HFFc6 (cell line): ENCODE data around the gene EXOC2. TPM values are rescaled to one million over a fixed set of nuclear protein-coding genes. Genes with fewer than 3 reads are reported as not detected.

Source experiments
- DNase-seq: peaks from one replicate; pipeline ENCODE4 v3.0.0-alpha.2; 2018
- H3K27ac Mint-ChIP-seq: 2 replicates; pipeline ENCODE4 v1.8.0; 2020; ENCODE audit warnings: mild to moderate bottlenecking, mixed read lengths
- H3K27me3 Mint-ChIP-seq: 2 replicates; pipeline ENCODE4 v1.8.0; 2021; ENCODE audit warnings: mild to moderate bottlenecking, moderate library complexity, mixed read lengths; ENCODE audit not compliant: insufficient read depth
- H3K36me3 Mint-ChIP-seq: 2 replicates; pipeline ENCODE4 v1.8.0; 2021; ENCODE audit warnings: low read depth, mixed read lengths
- H3K4me1 Mint-ChIP-seq: 2 replicates; pipeline ENCODE4 v1.8.0; 2020; ENCODE audit warnings: low read depth, mixed read lengths
- H3K4me3 Mint-ChIP-seq: 2 replicates; pipeline ENCODE4 v1.8.0; 2020; ENCODE audit warnings: mild to moderate bottlenecking, moderate library complexity, mixed read lengths
- H3K9me3 Mint-ChIP-seq: 2 replicates; pipeline ENCODE4 v1.8.0; 2020; ENCODE audit warnings: mild to moderate bottlenecking, mixed read lengths
- total RNA-seq, 6 experiments: library from RNA; stranded (reverse); fragmentation: NEBNext Ultra II Directional; extraction: Animal tissue kit (Norgen Biotek cat#: 25700); gene quantifications; 2 replicates in 1 of 6; 3 replicates in 5 of 6; pipeline ENCODE4 v1.2.3, GENCODE V29; 2021
- TF ChIP-seq, protein P1 (sequence below): fragments of 200-600 bp; sonication (generic); IDR thresholded peaks from 2 replicates; pipeline ENCODE4 v1.5.0; 2021; ENCODE audit warnings: antibody characterized with exemption, mild to moderate bottlenecking

EXOC2 gene
- total RNA-seq, 6 experiments from 2014 or later = 19.3 to 22.4 (median 20.3) TPM

DNA sequence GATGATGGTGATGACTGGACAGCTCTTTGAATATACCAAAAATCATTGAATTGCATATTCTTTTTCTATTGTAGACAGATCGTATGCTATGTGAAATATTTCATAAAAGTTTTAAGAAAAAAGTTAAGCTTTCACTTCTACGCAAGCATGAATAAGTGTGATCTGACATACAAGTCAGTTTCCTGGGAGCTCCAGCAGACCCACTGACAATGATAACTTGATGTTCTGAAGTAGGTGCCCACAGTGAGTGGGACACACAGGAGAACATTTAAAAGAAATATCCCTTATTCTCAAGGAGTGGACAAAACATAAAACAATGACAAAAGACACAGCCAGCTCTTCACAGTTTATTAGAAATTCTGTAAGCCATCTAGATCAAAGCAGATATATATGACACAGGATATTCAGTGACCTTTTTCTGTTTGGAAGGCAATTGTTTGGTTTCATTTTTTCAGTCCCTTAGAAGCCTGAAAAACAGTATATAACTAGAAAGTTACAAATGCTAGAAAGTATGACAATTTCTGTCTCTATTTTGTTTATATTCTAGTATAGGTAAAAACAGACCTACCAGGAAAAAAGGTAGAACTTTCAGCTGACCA is 200.0 kb downstream of the EXOC2 start:
- Mint-ChIP-seq H3K4me3 (no peak overlapping the region), H3K27me3 (no peaks in the 10 kb centered on the region), H3K36me3 (peaks cover 37% of the 10 kb centered on the region), H3K27ac (no peak overlapping the region), H3K9me3 (no peaks in the 10 kb centered on the region), H3K4me1 (no peaks in the 10 kb centered on the region)
- DNase-seq = no peak
- TF ChIP-seq, protein P1, sequence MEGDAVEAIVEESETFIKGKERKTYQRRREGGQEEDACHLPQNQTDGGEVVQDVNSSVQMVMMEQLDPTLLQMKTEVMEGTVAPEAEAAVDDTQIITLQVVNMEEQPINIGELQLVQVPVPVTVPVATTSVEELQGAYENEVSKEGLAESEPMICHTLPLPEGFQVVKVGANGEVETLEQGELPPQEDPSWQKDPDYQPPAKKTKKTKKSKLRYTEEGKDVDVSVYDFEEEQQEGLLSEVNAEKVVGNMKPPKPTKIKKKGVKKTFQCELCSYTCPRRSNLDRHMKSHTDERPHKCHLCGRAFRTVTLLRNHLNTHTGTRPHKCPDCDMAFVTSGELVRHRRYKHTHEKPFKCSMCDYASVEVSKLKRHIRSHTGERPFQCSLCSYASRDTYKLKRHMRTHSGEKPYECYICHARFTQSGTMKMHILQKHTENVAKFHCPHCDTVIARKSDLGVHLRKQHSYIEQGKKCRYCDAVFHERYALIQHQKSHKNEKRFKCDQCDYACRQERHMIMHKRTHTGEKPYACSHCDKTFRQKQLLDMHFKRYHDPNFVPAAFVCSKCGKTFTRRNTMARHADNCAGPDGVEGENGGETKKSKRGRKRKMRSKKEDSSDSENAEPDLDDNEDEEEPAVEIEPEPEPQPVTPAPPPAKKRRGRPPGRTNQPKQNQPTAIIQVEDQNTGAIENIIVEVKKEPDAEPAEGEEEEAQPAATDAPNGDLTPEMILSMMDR = no peak

DNA sequence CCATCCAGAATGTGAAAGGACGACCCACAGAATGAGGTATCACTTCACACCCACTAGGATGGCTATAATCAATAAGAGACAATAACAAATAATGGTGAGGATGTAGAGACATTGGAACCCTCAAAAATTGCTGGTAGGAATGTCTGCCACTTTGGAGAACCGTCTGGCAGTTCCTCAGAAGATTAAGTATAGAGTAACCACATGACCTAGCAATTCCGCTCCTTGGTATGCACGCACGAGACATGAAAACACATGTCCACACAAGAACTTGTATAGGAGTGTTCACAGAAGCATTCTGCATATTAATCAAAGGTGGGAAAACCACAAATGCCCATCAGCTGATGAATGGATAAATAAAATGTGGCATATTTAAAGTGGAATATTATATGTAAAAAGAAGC is 200.8 kb downstream of the EXOC2 start:
- H3K36me3 Mint-ChIP-seq = peaks cover 36% of the 10 kb centered on the region
- H3K27ac Mint-ChIP-seq = no peak overlapping the region
- TF ChIP-seq, protein P1 = no peak

DNA sequence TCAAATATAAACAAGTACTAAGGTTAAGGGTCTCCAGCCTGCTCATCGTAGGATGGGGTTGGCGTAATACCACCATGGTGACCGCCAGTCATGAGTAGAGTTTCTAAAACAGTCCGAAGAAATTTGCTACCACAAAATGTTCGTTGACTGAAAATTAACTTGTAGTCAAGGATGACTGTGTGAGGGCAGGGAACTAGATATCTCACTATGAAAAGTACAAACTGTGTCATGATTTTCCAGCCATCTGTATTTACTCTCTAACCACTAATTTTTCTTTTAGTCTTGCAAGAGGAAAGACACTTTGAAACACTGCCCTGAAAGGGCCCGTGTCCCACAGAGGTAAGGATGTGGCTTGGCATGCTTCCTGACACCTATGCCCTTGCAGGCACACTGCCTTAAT is 201.7 kb downstream of the EXOC2 start:
- no peak for DNase-seq
- no peak overlapping the region for H3K4me3 Mint-ChIP-seq
- peaks cover 34% of the 10 kb centered on the region for H3K36me3 Mint-ChIP-seq
- H3K27me3 Mint-ChIP-seq = no peaks in the 10 kb centered on the region
- no peak overlapping the region for H3K27ac Mint-ChIP-seq
- TF ChIP-seq, protein P1 = no peak
- no peaks in the 10 kb centered on the region for H3K4me1 Mint-ChIP-seq
- no peaks in the 10 kb centered on the region for H3K9me3 Mint-ChIP-seq

More for the DNA sequence above, 200.8 kb downstream of the EXOC2 start:
- H3K4me3 Mint-ChIP-seq = no peak overlapping the region
- no peaks in the 10 kb centered on the region for H3K4me1 Mint-ChIP-seq
- DNase-seq = no peak
- no peaks in the 10 kb centered on the region for H3K27me3 Mint-ChIP-seq
- H3K9me3 Mint-ChIP-seq = no peaks in the 10 kb centered on the region

DNA sequence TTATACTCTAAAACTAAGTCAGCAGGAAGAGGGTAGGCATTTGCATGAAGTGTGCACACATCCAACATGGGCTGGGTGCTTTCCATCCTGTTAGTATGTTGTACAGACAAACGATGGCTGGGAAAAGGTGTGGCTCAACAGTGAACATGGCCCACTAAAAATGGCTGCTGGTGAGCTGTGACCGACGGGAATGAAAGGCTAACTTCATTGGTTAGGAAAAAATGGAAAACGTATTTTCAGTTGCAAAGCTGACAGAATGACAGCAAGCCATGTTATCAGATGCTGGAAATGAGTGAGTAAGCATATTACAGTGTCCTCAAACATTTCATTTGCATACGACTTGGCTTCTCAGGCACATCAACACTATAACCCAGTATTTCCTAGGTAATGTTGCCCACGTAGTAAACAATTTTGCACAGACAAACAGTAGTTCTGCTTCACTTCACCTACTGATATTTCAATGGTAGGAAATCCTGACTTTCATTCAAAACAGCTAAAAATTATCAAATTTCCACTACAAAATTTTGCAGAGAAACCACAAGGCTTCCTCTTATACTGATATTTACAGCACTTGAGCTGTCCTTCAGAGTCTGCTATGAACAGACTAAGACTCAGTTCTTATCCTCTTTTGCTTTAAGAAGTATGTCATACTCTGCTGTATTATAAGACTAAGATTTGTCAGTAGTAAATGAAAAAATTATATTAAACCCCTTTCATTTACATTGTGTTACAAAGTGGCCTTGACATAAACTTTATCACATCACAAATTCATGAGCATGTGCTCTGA is 202.5 kb downstream of the EXOC2 start:
- no peaks in the 10 kb centered on the region for H3K27me3 Mint-ChIP-seq
- no peak overlapping the region for H3K4me3 Mint-ChIP-seq
- no peaks in the 10 kb centered on the region for H3K9me3 Mint-ChIP-seq
- no peak overlapping the region for H3K27ac Mint-ChIP-seq
- no peak for DNase-seq
- TF ChIP-seq, protein P1 = no peak
- H3K4me1 Mint-ChIP-seq = no peaks in the 10 kb centered on the region
- peaks cover 34% of the 10 kb centered on the region for H3K36me3 Mint-ChIP-seq

DNA sequence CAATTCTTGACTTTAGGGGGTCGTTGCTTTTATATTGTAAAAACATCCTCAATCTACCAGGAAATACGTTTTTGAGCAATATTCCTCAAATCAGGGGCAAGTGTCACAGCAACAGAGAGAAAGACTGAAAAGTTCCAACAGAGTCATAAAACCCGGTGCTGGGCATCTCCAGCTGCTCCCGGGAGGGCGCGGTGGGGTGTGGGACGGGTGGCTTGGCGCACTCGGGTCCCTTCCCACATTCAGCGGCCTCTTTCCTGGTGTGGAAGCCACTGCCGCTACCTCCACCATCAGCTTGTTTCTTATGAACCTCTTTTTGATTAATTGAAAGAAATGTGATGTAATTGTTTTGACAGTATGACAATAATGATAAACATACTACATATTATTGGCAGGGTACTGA is 203.2 kb downstream of the EXOC2 start:
- Mint-ChIP-seq H3K27ac (no peak overlapping the region), H3K36me3 (peaks cover 32% of the 10 kb centered on the region), H3K4me3 (no peak overlapping the region), H3K27me3 (no peaks in the 10 kb centered on the region), H3K4me1 (no peaks in the 10 kb centered on the region), H3K9me3 (no peaks in the 10 kb centered on the region)
- DNase-seq = no peak
- TF ChIP-seq, protein P1 = no peak
